Measurements from ENCODE around the gene EEF1AKMT2.

Gene EEF1AKMT2

GRCh38 chr10:124733571-124734245, 58.0 kb downstream of the EEF1AKMT2 start:
- Histone ChIP-seq H3K9me2 (replicated peaks; ENCODE audit: control insufficient read depth, low read length) (no peaks in the 10 kb centered on the region), H3K36me3 (ENCODE audit: control insufficient read depth, low read length) (peaks cover 58% of the 10 kb centered on the region), H3K4me3 (ENCODE audit: low read length) (no peak overlapping the region), H3K4me1 (ENCODE audit: control insufficient read depth, low read length) (peaks cover 57% of the 10 kb centered on the region), H3K27ac (ENCODE audit: low read depth, low read length) (no peak overlapping the region), H3K27me3 (ENCODE audit: control insufficient read depth, low read length) (no peaks in the 10 kb centered on the region), H3K4me2 (ENCODE audit: low read length) (no peak overlapping the region), H3K9me3 (ENCODE audit: control insufficient read depth, insufficient read depth, low read length) (no peaks in the 10 kb centered on the region), H3K79me2 (ENCODE audit: control insufficient read depth, low read length) (peaks cover 99% of the 10 kb centered on the region), H4K20me1 (ENCODE audit: control insufficient read depth, insufficient read depth, low read depth, low read length) (peaks cover 28% of the 10 kb centered on the region), H3F3A (ENCODE audit: control insufficient read depth, insufficient read depth) (no peaks in the 10 kb centered on the region)
- TF ChIP-seq CTCF (IDR thresholded peaks at IDR 0.05; ENCODE audit: low read depth, low read length, poor library complexity, severe bottlenecking) (no peak), EZH2phosphoT487 (IDR thresholded peaks at IDR 0.05; ENCODE audit: borderline replicate concordance, low read length) (no peak)

GRCh38 chr10:124732931-124733570, 58.6 kb downstream of the EEF1AKMT2 start:
- Histone ChIP-seq H3K4me1 (ENCODE audit: control insufficient read depth, low read length) (peaks cover 57% of the 10 kb centered on the region), H3K4me2 (ENCODE audit: low read length) (no peak overlapping the region)

GRCh38 chr10:124731551-124731950, 60.1 kb downstream of the EEF1AKMT2 start:
- no peaks in the 10 kb centered on the region for H3K27me3 ChIP-seq (ENCODE audit: control insufficient read depth, low read length)
- H3K4me2 ChIP-seq (ENCODE audit: low read length), result no peak overlapping the region
- TF ChIP-seq CTCF (IDR thresholded peaks at IDR 0.05; ENCODE audit: low read depth, low read length, poor library complexity, severe bottlenecking), result no peak
- no peak for TF ChIP-seq EZH2phosphoT487 (IDR thresholded peaks at IDR 0.05; ENCODE audit: borderline replicate concordance, low read length)
- peaks cover 15% of the 10 kb centered on the region; the same call in 1 of the 2 replicates for H4K20me1 ChIP-seq (ENCODE audit: control insufficient read depth, insufficient read depth, low read depth, low read length)
- no peak overlapping the region for H3K4me3 ChIP-seq (ENCODE audit: low read length)
- peaks cover 99% of the 10 kb centered on the region for H3K79me2 ChIP-seq (ENCODE audit: control insufficient read depth, low read length)
- no peak overlapping the region for H3K27ac ChIP-seq (ENCODE audit: low read depth, low read length)
- no peaks in the 10 kb centered on the region for H3K9me2 ChIP-seq (replicated peaks; ENCODE audit: control insufficient read depth, low read length)
- no peaks in the 10 kb centered on the region for H3K9me3 ChIP-seq (ENCODE audit: control insufficient read depth, insufficient read depth, low read length)
- peaks cover 57% of the 10 kb centered on the region for H3K4me1 ChIP-seq (ENCODE audit: control insufficient read depth, low read length)
- no peaks in the 10 kb centered on the region for H3F3A ChIP-seq (ENCODE audit: control insufficient read depth, insufficient read depth)
- H3K36me3 ChIP-seq (ENCODE audit: control insufficient read depth, low read length), result peaks cover 51% of the 10 kb centered on the region

More at GRCh38 chr10:124732931-124733570, 58.6 kb downstream of the EEF1AKMT2 start:
- H3K9me3 ChIP-seq (ENCODE audit: control insufficient read depth, insufficient read depth, low read length), result no peaks in the 10 kb centered on the region
- peaks cover 59% of the 10 kb centered on the region for H3K36me3 ChIP-seq (ENCODE audit: control insufficient read depth, low read length)
- no peaks in the 10 kb centered on the region for H3F3A ChIP-seq (ENCODE audit: control insufficient read depth, insufficient read depth)
- peaks cover 99% of the 10 kb centered on the region for H3K79me2 ChIP-seq (ENCODE audit: control insufficient read depth, low read length)
- TF ChIP-seq CTCF (IDR thresholded peaks at IDR 0.05; ENCODE audit: low read depth, low read length, poor library complexity, severe bottlenecking), result no peak
- no peak for TF ChIP-seq EZH2phosphoT487 (IDR thresholded peaks at IDR 0.05; ENCODE audit: borderline replicate concordance, low read length)
- H3K4me3 ChIP-seq (ENCODE audit: low read length), result no peak overlapping the region
- H3K9me2 ChIP-seq (replicated peaks; ENCODE audit: control insufficient read depth, low read length), result no peaks in the 10 kb centered on the region
- no peaks in the 10 kb centered on the region for H3K27me3 ChIP-seq (ENCODE audit: control insufficient read depth, low read length)
- no peak overlapping the region for H3K27ac ChIP-seq (ENCODE audit: low read depth, low read length)
- peaks cover 26% of the 10 kb centered on the region for H4K20me1 ChIP-seq (ENCODE audit: control insufficient read depth, insufficient read depth, low read depth, low read length)
